Measurements from ENCODE around the gene NF2. TPM values are rescaled to one million over a fixed set of nuclear protein-coding genes. Genes with fewer than 3 reads are reported as not detected.

Gene NF2
- 10 to 100 TPM in 5 of 6 experiments, 1 to 10 TPM in 1; 9.6 to 24.8 (median 14.0) TPM for total RNA-seq
- long read RNA-seq, partial matches to known transcripts: 1 of 5 reads
- long read RNA-seq, other reads (novel, unspliced or antisense): 3 of 5 reads

DNA sequence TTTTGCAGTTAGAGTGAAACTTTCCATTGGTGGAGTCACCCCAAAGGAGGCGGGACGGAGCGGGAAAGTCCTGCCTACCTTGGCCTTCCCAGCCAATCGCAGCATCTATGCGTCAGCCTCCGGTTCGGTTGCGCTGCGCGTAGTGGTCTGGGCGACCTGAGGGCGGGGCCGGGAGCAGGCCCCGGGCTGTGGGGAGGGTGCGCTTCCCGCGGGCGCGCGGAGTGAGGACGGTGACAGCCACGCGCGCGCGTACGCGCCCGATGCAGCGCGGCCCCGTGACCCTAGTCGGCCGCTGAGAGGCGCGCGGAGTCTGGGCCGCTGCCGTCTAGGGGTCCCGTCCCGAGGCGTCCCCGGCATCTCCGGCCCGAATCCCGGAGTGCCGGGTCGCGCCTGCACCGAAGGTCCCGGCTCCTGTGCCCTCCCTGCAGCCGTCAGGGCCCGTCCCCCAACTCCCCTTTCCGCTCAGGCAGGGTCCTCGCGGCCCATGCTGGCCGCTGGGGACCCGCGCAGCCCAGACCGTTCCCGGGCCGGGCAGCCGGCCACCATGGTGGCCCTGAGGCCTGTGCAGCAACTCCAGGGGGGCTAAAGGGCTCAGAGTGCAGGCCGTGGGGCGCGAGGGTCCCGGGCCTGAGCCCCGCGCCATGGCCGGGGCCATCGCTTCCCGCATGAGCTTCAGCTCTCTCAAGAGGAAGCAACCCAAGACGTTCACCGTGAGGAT, at the start of gene NF2:
Gene NF2 (plus strand): TSS at position 276 of the 718 bp plus-strand sequence. CDS start 366 bp downstream, at position 642.
- 0% methylated on average over 9 of the region's 74 CpGs for WGBS (ENCODE audit: insufficient coverage, low coverage, low lambda C conversion rate, missing lambda C conversion rate)
- Histone ChIP-seq H3K4me3 (peak within 1 kb of the TSS; percentile 77 to 96 (median 96)), H3K4me1 (peaks cover 0 to 14% (median 0%) of the 10 kb centered on the region in 4 donors), H3K36me3 (no peaks in the 10 kb centered on the region), H3K27me3 (no peaks in the 10 kb centered on the region), H3K27ac (peak within 1 kb of the TSS; percentile 82 to 95 (median 94)), H3K9me3 (no peaks in the 10 kb centered on the region)
- ATAC-seq: peak; percentile 97 to 99 (median 98)
- peak; percentile 78 for TF ChIP-seq POLR2A (IDR thresholded peaks at IDR 0.05)
- TF ChIP-seq, protein P1, sequence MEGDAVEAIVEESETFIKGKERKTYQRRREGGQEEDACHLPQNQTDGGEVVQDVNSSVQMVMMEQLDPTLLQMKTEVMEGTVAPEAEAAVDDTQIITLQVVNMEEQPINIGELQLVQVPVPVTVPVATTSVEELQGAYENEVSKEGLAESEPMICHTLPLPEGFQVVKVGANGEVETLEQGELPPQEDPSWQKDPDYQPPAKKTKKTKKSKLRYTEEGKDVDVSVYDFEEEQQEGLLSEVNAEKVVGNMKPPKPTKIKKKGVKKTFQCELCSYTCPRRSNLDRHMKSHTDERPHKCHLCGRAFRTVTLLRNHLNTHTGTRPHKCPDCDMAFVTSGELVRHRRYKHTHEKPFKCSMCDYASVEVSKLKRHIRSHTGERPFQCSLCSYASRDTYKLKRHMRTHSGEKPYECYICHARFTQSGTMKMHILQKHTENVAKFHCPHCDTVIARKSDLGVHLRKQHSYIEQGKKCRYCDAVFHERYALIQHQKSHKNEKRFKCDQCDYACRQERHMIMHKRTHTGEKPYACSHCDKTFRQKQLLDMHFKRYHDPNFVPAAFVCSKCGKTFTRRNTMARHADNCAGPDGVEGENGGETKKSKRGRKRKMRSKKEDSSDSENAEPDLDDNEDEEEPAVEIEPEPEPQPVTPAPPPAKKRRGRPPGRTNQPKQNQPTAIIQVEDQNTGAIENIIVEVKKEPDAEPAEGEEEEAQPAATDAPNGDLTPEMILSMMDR (IDR thresholded peaks at IDR 0.05): peak in 1 of 4 donors; percentile 9
- peak; percentile 99 to 100 (median 99) for DNase-seq
- intact Hi-C loops (cut with DNase I): no loop called here

DNA sequence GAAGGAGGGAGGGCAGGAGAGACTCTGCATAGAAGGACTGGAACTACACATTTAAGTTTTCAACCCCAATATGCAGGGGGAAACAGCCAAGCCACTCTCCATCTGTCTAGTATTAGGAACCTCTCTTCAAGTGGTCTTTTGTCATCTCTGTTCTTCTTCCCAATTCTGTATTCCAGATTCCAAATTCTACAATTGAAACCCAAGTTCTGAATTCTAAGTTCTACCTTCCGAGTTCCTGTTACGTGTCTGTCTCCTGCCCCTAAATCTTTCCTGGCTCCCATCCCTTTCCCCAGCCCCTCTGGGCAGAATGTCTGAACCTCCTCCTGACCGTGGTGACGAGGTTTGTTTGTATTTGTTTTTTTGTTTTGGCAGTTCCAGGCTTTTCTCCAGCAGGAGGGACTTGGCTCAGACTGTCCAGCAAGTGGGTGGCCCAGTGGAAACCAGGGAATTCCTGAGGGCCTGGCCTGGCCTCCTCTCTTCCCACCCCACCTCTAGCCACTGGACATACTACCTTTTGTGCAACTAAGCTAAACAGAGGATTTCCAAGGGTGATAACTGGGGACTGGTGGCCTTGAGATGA, 48.3 kb upstream of the NF2 start:
- peak; percentile 71 to 78 (median 74) for ATAC-seq
- intact Hi-C loops (cut with DNase I): no loop called here
- Histone ChIP-seq H3K27me3 (no peaks in the 10 kb centered on the region), H3K9me3 (no peaks in the 10 kb centered on the region), H3K27ac (peak overlapping the region; percentile 79 to 87 (median 85)), H3K36me3 (peaks cover 0 to 43% (median 15%) of the 10 kb centered on the region in 4 donors), H3K4me1 (peaks cover 0 to 22% (median 9%) of the 10 kb centered on the region in 4 donors), H3K4me3 (no peak overlapping the region)
- peak; percentile 63 to 84 (median 79) for DNase-seq
- TF ChIP-seq, protein P1 (IDR thresholded peaks at IDR 0.05): no peak
- no peak for TF ChIP-seq POLR2A (IDR thresholded peaks at IDR 0.05)
- 28% methylated on average over 4 of the region's 4 CpGs for WGBS (ENCODE audit: insufficient coverage, low coverage, low lambda C conversion rate, missing lambda C conversion rate)

GRCh38 chr22:29559030-29559429, 44.4 kb upstream of the NF2 start:
- H3K27me3 ChIP-seq: no peaks in the 10 kb centered on the region
- no peak overlapping the region for H3K4me3 ChIP-seq
- intact Hi-C loops (cut with DNase I): no loop called here
- no peak overlapping the region for H3K27ac ChIP-seq
- ATAC-seq (no peak), DNase-seq (no peak)
- TF ChIP-seq, protein P1 (IDR thresholded peaks at IDR 0.05): no peak
- no peak for TF ChIP-seq POLR2A (IDR thresholded peaks at IDR 0.05)
- peaks cover 0 to 22% (median 9%) of the 10 kb centered on the region in 4 donors for H3K4me1 ChIP-seq
- H3K9me3 ChIP-seq: no peaks in the 10 kb centered on the region
- WGBS (ENCODE audit: insufficient coverage, low coverage, low lambda C conversion rate, missing lambda C conversion rate): 93% methylated on average over 5 of the region's 6 CpGs
- peaks cover 0 to 76% (median 32%) of the 10 kb centered on the region in 4 donors for H3K36me3 ChIP-seq

- Histone ChIP-seq H3K36me3 (peaks cover 0 to 84% (median 32%) of the 10 kb centered on the region in 4 donors), H3K9me3 (no peaks in the 10 kb centered on the region), H3K27me3 (no peaks in the 10 kb centered on the region), H3K27ac (no peak overlapping the region), H3K4me3 (no peak overlapping the region), H3K4me1 (peaks cover 0 to 13% (median 5%) of the 10 kb centered on the region in 4 donors)
- intact Hi-C loops (cut with DNase I): no loop called here
- WGBS (ENCODE audit: insufficient coverage, low coverage, low lambda C conversion rate, missing lambda C conversion rate): 94% methylated on average over 2 of the region's 2 CpGs
- DNase-seq: no peak
- no peak for TF ChIP-seq POLR2A (IDR thresholded peaks at IDR 0.05)
- TF ChIP-seq, protein P1 (IDR thresholded peaks at IDR 0.05): no peak
- ATAC-seq: no peak
Measured at GRCh38 chr22:29559853-29560252, 43.6 kb upstream of the NF2 start.

Data from right lobe of liver (tissue), 6 donors.